PFSK-1 (cell line): ENCODE results near the gene YIPF4.

ENCODE experiments used
- FOXP2 ChIP-seq: optimal IDR thresholded peaks from 2 replicates; pipeline ENCODE3; 2011; ENCODE audit warnings: borderline replicate concordance, control low read depth, inconsistent platforms; ENCODE audit not compliant: insufficient read depth; ENCODE audit errors: extremely low read length, extremely low read depth
- POLR2AphosphoS5 ChIP-seq: IDR thresholded peaks from 2 replicates; pipeline ENCODE4 v1.6.1; 2012; ENCODE audit warnings: low read depth, mild to moderate bottlenecking, control low read depth, low read length, moderate library complexity
- SIN3A ChIP-seq: IDR thresholded peaks from 2 replicates; pipeline ENCODE4 v1.6.1; 2012; ENCODE audit warnings: mild to moderate bottlenecking, low read length, moderate library complexity, borderline replicate concordance; ENCODE audit not compliant: insufficient read depth
- TAF1 ChIP-seq: IDR thresholded peaks from 2 replicates; pipeline ENCODE4 v1.6.1; 2012; ENCODE audit warnings: low read length, control low read depth, borderline replicate concordance; ENCODE audit not compliant: insufficient read depth
- TF ChIP-seq, protein P1 (sequence below), 2 experiments: IDR thresholded peaks; 2 replicates each; pipeline versions ENCODE4 v1.6.1 to v1.8.0; 2011 to 2012; ENCODE audit warnings: low read depth in 2 of 2, low read length in 2 of 2, control low read depth in 1 of 2, inconsistent platforms in 1 of 2, mild to moderate bottlenecking in 1 of 2, moderate library complexity in 1 of 2; ENCODE audit not compliant: insufficient read depth in 1 of 2

Gene YIPF4

DNA sequence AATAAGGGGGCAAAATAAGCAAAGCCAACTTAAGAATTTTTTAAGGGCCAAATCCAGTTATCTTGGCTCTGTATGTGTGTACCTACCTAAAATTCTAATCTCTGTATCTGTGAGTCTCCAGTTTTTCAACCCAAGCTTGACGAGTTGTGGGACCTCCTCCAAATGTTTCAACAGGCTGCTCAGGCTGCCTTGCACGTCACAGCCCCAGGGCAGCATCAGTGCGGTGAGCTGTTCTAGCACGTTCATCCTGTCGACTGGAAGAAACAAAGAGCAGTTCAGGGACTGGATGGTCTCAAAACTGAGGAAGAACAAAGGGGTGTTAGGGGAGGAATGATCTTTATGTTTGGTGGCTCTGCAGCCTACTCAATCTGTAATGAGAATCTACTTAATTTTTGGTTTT lies 42.4 kb upstream of the YIPF4 start:
- no peak for TF ChIP-seq FOXP2
- no peak for TF ChIP-seq SIN3A
- no peak for TF ChIP-seq TAF1
- TF ChIP-seq POLR2AphosphoS5: no peak
- TF ChIP-seq, protein P1, sequence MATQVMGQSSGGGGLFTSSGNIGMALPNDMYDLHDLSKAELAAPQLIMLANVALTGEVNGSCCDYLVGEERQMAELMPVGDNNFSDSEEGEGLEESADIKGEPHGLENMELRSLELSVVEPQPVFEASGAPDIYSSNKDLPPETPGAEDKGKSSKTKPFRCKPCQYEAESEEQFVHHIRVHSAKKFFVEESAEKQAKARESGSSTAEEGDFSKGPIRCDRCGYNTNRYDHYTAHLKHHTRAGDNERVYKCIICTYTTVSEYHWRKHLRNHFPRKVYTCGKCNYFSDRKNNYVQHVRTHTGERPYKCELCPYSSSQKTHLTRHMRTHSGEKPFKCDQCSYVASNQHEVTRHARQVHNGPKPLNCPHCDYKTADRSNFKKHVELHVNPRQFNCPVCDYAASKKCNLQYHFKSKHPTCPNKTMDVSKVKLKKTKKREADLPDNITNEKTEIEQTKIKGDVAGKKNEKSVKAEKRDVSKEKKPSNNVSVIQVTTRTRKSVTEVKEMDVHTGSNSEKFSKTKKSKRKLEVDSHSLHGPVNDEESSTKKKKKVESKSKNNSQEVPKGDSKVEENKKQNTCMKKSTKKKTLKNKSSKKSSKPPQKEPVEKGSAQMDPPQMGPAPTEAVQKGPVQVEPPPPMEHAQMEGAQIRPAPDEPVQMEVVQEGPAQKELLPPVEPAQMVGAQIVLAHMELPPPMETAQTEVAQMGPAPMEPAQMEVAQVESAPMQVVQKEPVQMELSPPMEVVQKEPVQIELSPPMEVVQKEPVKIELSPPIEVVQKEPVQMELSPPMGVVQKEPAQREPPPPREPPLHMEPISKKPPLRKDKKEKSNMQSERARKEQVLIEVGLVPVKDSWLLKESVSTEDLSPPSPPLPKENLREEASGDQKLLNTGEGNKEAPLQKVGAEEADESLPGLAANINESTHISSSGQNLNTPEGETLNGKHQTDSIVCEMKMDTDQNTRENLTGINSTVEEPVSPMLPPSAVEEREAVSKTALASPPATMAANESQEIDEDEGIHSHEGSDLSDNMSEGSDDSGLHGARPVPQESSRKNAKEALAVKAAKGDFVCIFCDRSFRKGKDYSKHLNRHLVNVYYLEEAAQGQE (IDR thresholded peaks at IDR 0.05; ENCODE audit: insufficient read depth in 1 of 2, low read depth in 2 of 2, low read length in 2 of 2): no peak

DNA sequence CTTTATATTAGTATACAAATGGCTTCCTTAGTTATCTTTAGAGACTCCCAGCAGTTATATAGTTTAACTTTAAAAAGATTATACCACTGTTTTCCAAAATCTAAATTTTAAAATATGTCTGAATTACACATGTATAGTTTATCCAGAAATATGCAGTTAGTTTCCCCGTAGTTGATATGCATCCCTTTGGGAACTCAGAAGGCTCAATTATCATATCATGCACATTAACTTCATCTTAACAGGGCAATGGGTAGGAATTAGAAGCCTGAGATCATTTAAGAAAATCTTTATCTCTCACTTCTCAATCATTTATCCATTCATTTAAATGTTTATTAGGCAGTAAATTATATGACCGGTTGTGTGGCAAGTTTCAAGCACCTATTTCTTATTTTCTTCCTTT lies 40.2 kb upstream of the YIPF4 start:
- TF ChIP-seq SIN3A (no peak), TAF1 (no peak), POLR2AphosphoS5 (no peak), FOXP2 (no peak)
- TF ChIP-seq, protein P1 (IDR thresholded peaks at IDR 0.05; ENCODE audit: insufficient read depth in 1 of 2, low read depth in 2 of 2, low read length in 2 of 2): no peak

DNA sequence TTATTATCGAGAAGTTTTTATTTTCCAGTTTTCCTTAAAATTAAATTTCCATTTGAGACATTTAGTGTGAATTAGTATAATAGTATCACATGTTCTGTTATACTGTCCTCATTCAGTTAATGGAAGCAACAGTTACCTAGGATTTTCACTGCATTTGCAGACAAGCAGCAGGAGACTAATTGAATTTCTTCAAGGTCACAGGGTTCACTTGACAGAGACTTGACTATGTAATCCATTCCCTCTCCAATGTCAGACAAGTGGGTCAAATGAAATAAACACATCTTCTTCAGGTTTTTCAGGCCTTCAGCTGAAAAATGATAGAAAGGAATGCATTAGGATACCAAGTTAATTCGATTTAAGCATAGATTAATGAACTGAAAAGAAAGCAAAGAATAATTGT lies 39.7 kb upstream of the YIPF4 start:
- TF ChIP-seq, protein P1 (IDR thresholded peaks at IDR 0.05; ENCODE audit: insufficient read depth in 1 of 2, low read depth in 2 of 2, low read length in 2 of 2): no peak
- no peak for TF ChIP-seq FOXP2
- no peak for TF ChIP-seq TAF1
- no peak for TF ChIP-seq POLR2AphosphoS5
- TF ChIP-seq SIN3A: no peak

DNA sequence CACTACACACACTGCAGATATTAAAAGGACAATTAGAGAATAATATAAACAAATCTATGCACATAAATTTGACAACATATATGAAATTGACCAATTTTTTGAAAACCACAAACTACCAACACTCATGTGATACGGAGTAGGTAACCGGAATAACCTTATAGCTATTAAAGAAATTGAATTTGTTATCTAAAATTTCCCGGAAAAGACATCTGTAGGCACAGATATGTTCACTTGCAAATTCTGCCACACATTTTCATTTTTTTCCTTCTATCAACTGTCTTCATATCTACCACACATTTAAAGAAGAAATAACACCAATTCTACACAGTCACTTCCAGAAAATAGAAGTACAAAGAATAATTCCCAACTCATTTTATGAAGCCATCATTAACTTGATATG lies 35.4 kb upstream of the YIPF4 start:
- TF ChIP-seq, protein P1 (IDR thresholded peaks at IDR 0.05; ENCODE audit: insufficient read depth in 1 of 2, low read depth in 2 of 2, low read length in 2 of 2): no peak
- no peak for TF ChIP-seq FOXP2
- TF ChIP-seq SIN3A: no peak
- no peak for TF ChIP-seq TAF1
- no peak for TF ChIP-seq POLR2AphosphoS5

DNA sequence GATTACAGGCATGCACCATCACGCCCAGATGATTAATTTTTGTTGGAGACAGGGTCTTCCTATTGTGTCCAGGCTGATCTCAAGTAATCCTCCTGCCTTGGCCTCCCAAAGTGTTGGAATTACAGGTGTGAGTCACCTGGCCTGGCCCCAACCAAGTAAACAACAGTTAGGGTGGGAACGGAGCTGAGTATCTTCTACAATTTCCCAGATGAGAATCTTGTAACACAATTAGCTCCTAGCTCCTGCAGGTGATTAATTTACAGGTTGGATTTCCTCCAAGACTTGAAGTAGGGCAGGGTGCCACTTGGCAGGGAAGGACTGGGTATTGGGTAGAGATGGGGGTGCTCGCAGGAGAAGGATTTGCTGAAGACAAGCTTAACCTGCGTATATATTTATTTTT lies 30.8 kb upstream of the YIPF4 start:
- TF ChIP-seq SIN3A: no peak
- TF ChIP-seq FOXP2: no peak
- TF ChIP-seq TAF1: no peak

DNA sequence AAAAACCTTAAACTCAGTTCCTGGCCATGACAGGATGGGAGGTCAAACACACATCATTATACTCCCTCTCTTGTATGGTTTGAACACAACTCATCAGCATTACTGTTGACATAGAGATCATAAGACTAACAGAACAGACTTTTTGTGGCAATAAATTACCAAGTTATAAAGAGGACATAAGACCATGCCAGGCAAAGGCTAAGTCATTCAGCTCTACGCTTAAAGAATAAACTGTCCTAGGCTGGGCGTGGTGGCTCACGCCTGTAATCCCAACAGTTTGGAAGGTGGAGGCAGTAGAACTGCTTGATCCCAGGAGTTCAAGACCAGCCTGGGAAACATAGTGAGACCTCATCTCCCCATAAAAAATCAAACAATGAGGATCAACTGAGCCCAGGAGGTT lies 29.4 kb upstream of the YIPF4 start:
- TF ChIP-seq FOXP2 (no peak), SIN3A (no peak), POLR2AphosphoS5 (no peak)
- TF ChIP-seq, protein P1 (IDR thresholded peaks at IDR 0.05; ENCODE audit: insufficient read depth in 1 of 2, low read depth in 2 of 2, low read length in 2 of 2): no peak
